Coronary artery (tissue), 2 donors: ENCODE data around the gene EXOC6B.

Experiments used
- DNase-seq: peaks from one replicate; pipeline ENCODE4 v3.0.0-alpha.2; 2017; ENCODE audit warnings: low spot score
- H3K27ac ChIP-seq, 2 donors: fragments of 200-600 bp; sonication (generic); one replicate each; pipeline ENCODE4 v1.5.1; 2016 to 2019
- H3K4me3 ChIP-seq: fragments of 200-600 bp; sonication (generic); 2 replicates; pipeline ENCODE4 v1.5.1; 2016; ENCODE audit warnings: mild to moderate bottlenecking, moderate library complexity
- CTCF ChIP-seq: fragments of 200-600 bp; sonication (generic); IDR thresholded peaks from one replicate; pipeline ENCODE4 v1.5.1; 2019; ENCODE audit warnings: antibody characterized with exemption

EXOC6B gene

GRCh38 chr2:72292433-72292832, 533.4 kb downstream of the EXOC6B start:
- no peak overlapping the region for H3K4me3 ChIP-seq
- TF ChIP-seq CTCF: no peak
- no peak overlapping the region for H3K27ac ChIP-seq
- no peak for DNase-seq

- no peak for DNase-seq
Observed at GRCh38 chr2:72291059-72291458, 534.8 kb downstream of the EXOC6B start.

GRCh38 chr2:72289736-72290135, 536.1 kb downstream of the EXOC6B start:
- no peak overlapping the region for H3K27ac ChIP-seq
- no peak for TF ChIP-seq CTCF
- DNase-seq: no peak
- no peak overlapping the region for H3K4me3 ChIP-seq

More at GRCh38 chr2:72291059-72291458, 534.8 kb downstream of the EXOC6B start:
- TF ChIP-seq CTCF: no peak
- no peak overlapping the region for H3K4me3 ChIP-seq
- no peak overlapping the region for H3K27ac ChIP-seq

- H3K4me3 ChIP-seq: no peak overlapping the region
- no peak for DNase-seq
- no peak overlapping the region for H3K27ac ChIP-seq
- no peak for TF ChIP-seq CTCF
Observed at GRCh38 chr2:72289283-72289682, 536.5 kb downstream of the EXOC6B start.

- no peak for TF ChIP-seq CTCF
- no peak overlapping the region for H3K4me3 ChIP-seq
- DNase-seq: no peak
- no peak overlapping the region for H3K27ac ChIP-seq
Observed at GRCh38 chr2:72278046-72278445, 547.8 kb downstream of the EXOC6B start.

GRCh38 chr2:72276876-72277275, 549.0 kb downstream of the EXOC6B start:
- DNase-seq: no peak
- no peak for TF ChIP-seq CTCF
- Histone ChIP-seq H3K4me3 (no peak overlapping the region), H3K27ac (no peak overlapping the region)

GRCh38 chr2:72276356-72276755, 549.5 kb downstream of the EXOC6B start:
- Histone ChIP-seq H3K27ac (no peak overlapping the region), H3K4me3 (no peak overlapping the region)
- no peak for TF ChIP-seq CTCF
- DNase-seq: no peak
